Activated CD8-positive, alpha-beta T cell treated with anti-CD3 and anti-CD28 coated beads, Interleukin-2, amount 10 ng/mL, durations not matched to agents 7 days and 5 days (primary cell): Measurements from ENCODE around the gene SNRPD3. TPM values are rescaled to one million over a fixed set of nuclear protein-coding genes. Genes with fewer than 3 reads are reported as not detected.
"Not testable (repeated sequence)": the region's sequence is repeated elsewhere in the genome, so short reads cannot be mapped to it uniquely, and the experiment has no call there.

Source experiments
- ATAC-seq: fragments of 150-1000 bp; cut with Tn5 transposase; one replicate; pipeline ENCODE4 v1.10.0; 2021; ENCODE audit warnings: moderate library complexity
- CTCF ChIA-PET: fragments of 350-600 bp; sonication (Branson Sonifier 250); formaldehyde crosslinking; loops from one replicate; lab custom pipeline; 2021; ENCODE audit warnings: antibody characterized with exemption; lab: Charles Lee
- POLR2A ChIA-PET: fragments of 350-600 bp; sonication (Branson Sonifier 250); formaldehyde crosslinking; loops from one replicate; lab custom pipeline; 2021; ENCODE audit warnings: antibody characterized with exemption; lab: Charles Lee
- DNase-seq: peaks from one replicate; pipeline ENCODE4 v3.0.0-alpha.2; 2020
- H3K27ac Mint-ChIP-seq: one replicate; pipeline ENCODE4 v1.8.0; 2021; ENCODE audit warnings: mild to moderate bottlenecking, mixed read lengths
- H3K27me3 Mint-ChIP-seq: one replicate; pipeline ENCODE4 v1.8.0; 2021; ENCODE audit warnings: low read depth, mixed read lengths
- H3K36me3 Mint-ChIP-seq: one replicate; pipeline ENCODE4 v1.8.0; 2021; ENCODE audit warnings: low read depth, mixed read lengths
- H3K4me1 Mint-ChIP-seq: one replicate; pipeline ENCODE4 v1.8.0; 2021; ENCODE audit warnings: low read depth, mixed read lengths
- H3K4me3 Mint-ChIP-seq: one replicate; pipeline ENCODE4 v1.8.0; 2021; ENCODE audit warnings: mild to moderate bottlenecking, mixed read lengths
- H3K9me3 Mint-ChIP-seq: one replicate; pipeline ENCODE4 v1.8.0; 2022; ENCODE audit warnings: mixed read lengths; ENCODE audit not compliant: insufficient read depth
- total RNA-seq, 2 experiments: library from RNA; stranded (reverse); gene quantifications; one replicate each; pipeline ENCODE4 v1.2.3, GENCODE V29; 2021

The SNRPD3 gene
- total RNA-seq, 2 experiments from 2014 or later, result 136 to 144 TPM

GRCh38 chr22:24594569-24595120 lies 38.8 kb downstream of the SNRPD3 start:
- H3K4me1 Mint-ChIP-seq, result peaks cover 15% of the 10 kb centered on the region
- H3K4me3 Mint-ChIP-seq, result no peak overlapping the region
- ChIA-PET POLR2A (interaction anchor here (0.8 kb wide), 1 partner anchor 13 kb away, joined by 3 read pairs; no protein-coding TSS in a partner anchor), CTCF (no interaction called here)
- no peak overlapping the region for H3K27ac Mint-ChIP-seq
- DNase-seq, result no peak
- no peaks in the 10 kb centered on the region for H3K9me3 Mint-ChIP-seq
- ATAC-seq, result no peak
- H3K36me3 Mint-ChIP-seq, result no peaks in the 10 kb centered on the region
- peaks cover 3% of the 10 kb centered on the region for H3K27me3 Mint-ChIP-seq

GRCh38 chr22:24595228-24595627 lies 39.4 kb downstream of the SNRPD3 start:
- Mint-ChIP-seq H3K27ac (no peak overlapping the region), H3K36me3 (no peaks in the 10 kb centered on the region), H3K4me1 (peaks cover 15% of the 10 kb centered on the region), H3K4me3 (no peak overlapping the region), H3K27me3 (peaks cover 3% of the 10 kb centered on the region), H3K9me3 (no peaks in the 10 kb centered on the region)
- no peak for DNase-seq
- ATAC-seq, result no peak
- POLR2A ChIA-PET, result interaction anchor here (0.8 kb wide), 1 partner anchor 12 kb away, joined by 3 read pairs; no protein-coding TSS in a partner anchor
- CTCF ChIA-PET, result no interaction called here

DNA sequence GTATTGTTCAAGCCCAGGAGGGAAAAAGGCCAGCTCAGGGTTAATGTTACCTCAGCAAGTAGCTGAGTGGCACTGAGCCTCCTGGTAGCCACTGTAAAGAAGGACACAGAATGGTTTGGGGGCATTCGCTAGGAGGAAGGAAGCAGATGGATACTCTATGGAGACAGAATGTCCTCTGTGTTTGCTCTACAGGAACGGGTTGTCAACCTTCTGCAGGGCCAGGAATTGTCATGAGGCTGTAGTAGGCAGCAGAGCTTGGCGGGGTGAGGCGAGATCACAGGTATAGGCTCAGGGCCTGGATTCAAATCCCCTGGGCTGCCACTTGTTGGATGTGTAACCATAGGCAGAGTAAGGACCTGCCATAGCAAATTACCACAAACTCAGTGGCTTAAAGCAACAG lies 40.1 kb downstream of the SNRPD3 start:
- no peak overlapping the region for H3K4me3 Mint-ChIP-seq
- ChIA-PET POLR2A (no interaction called here), CTCF (no interaction called here)
- no peak for ATAC-seq
- H3K9me3 Mint-ChIP-seq, result no peaks in the 10 kb centered on the region
- peaks cover 19% of the 10 kb centered on the region for H3K4me1 Mint-ChIP-seq
- no peak for DNase-seq
- peaks cover 3% of the 10 kb centered on the region for H3K27me3 Mint-ChIP-seq
- no peak overlapping the region for H3K27ac Mint-ChIP-seq
- no peaks in the 10 kb centered on the region for H3K36me3 Mint-ChIP-seq

DNA sequence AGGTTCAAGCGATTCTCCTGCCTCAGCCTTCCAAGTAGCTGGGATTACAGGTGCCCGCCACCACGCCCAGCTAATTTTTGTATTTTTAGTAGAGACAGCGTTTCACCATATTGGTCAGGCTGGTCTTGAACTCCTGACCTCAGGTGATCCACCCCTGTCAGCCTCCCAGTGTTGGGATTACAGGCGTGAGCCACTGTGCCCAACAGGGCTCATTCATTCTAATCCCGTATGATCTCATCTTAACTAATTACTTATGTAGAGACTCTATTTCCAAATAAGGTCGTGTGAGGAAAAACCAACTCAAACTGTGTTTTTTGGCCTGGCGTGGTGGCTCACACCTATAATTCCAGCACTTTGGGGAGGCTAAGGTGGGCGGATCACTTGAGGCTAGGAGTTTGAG lies 41.3 kb downstream of the SNRPD3 start:
- CTCF ChIA-PET, H3K4me3 Mint-ChIP-seq, H3K36me3 Mint-ChIP-seq, DNase-seq, H3K27ac Mint-ChIP-seq, H3K9me3 Mint-ChIP-seq, H3K27me3 Mint-ChIP-seq, POLR2A ChIA-PET, ATAC-seq: not testable (repeated sequence)
- peaks cover 29% of the 10 kb centered on the region for H3K4me1 Mint-ChIP-seq

DNA sequence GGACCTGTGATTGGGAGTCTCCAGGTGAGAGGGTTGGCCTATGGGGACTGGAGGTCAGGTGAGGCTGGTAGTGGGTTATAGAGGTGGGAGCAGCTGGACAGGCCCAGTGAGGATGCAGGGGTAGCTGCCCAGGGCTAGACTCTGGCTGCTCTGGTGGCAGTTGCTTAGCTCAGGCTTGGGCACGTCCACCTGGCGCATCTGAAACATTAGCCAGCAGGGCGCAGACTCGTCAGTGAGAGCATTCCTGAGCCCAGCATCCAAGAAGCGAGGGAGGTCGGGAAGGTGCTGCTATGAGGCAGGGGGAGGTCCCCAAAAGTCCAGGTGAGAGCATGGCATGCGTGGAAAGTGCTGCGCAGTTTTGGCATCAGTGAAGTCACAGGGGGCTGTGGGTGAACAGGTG lies 43.7 kb downstream of the SNRPD3 start:
- ChIA-PET CTCF (no interaction called here), POLR2A (no interaction called here)
- Mint-ChIP-seq H3K27ac (peak overlapping the region; percentile 51), H3K36me3 (no peaks in the 10 kb centered on the region), H3K4me3 (no peak overlapping the region), H3K9me3 (no peaks in the 10 kb centered on the region), H3K4me1 (peaks cover 44% of the 10 kb centered on the region), H3K27me3 (no peaks in the 10 kb centered on the region)
- ATAC-seq (no peak), DNase-seq (no peak)

GRCh38 chr22:24599958-24600715 lies 44.3 kb downstream of the SNRPD3 start:
- not testable (repeated sequence) for H3K36me3 Mint-ChIP-seq

GRCh38 chr22:24601217-24602104 lies 45.7 kb downstream of the SNRPD3 start:
- ChIA-PET CTCF (no interaction called here), POLR2A (interaction anchor here (0.6 kb wide), 1 partner anchor 13 kb away, joined by 3 read pairs; no protein-coding TSS in a partner anchor)
- ATAC-seq (no peak), DNase-seq (peak; percentile 59)
- Mint-ChIP-seq H3K4me1 (peaks cover 51% of the 10 kb centered on the region), H3K27ac (peak overlapping the region; percentile 49), H3K9me3 (no peaks in the 10 kb centered on the region), H3K36me3 (no peaks in the 10 kb centered on the region), H3K27me3 (no peaks in the 10 kb centered on the region), H3K4me3 (no peak overlapping the region)

More at GRCh38 chr22:24599958-24600715, 44.3 kb downstream of the SNRPD3 start:
- H3K27me3 Mint-ChIP-seq, H3K9me3 Mint-ChIP-seq, POLR2A ChIA-PET, ATAC-seq, DNase-seq, CTCF ChIA-PET, H3K4me3 Mint-ChIP-seq: not testable (repeated sequence)
- H3K27ac Mint-ChIP-seq, result peak overlapping the region; percentile 51
- H3K4me1 Mint-ChIP-seq, result peaks cover 47% of the 10 kb centered on the region

DNA sequence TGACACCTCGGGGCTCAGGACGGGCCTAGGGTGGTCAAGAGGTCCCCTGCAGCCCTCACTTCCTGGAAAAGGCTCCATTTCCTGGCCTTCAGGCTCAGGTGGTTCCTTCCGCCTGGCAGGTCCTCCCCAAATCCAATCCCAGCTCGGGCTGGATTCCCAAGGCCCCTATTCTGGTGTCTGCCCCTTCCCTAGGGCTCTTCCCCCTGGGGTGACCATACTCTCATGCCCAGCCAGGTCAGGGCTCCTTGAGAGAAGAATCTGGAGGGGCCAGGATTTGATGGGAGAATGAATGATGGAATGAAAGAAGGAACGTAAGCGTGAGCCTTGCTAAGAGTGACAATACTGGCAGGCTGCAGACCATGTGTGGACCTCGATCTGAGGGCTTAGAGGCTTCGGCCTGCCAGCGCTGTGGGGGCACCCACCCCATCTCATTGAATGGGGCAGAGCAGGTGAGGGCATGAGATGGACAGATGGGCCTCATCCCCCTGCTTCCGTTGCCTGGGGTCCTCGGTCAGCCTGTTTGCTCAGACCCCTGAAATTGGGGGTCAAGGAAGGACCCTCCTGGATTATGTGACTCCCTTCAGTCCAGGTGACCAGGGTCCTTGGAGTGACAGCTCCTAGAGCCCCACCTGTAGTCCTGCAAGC lies 46.4 kb downstream of the SNRPD3 start:
- H3K9me3 Mint-ChIP-seq, POLR2A ChIA-PET, DNase-seq, H3K27ac Mint-ChIP-seq, H3K36me3 Mint-ChIP-seq, ATAC-seq, CTCF ChIA-PET, H3K4me3 Mint-ChIP-seq, H3K27me3 Mint-ChIP-seq: not testable (repeated sequence)
- peaks cover 52% of the 10 kb centered on the region for H3K4me1 Mint-ChIP-seq

- H3K9me3 Mint-ChIP-seq, H3K27me3 Mint-ChIP-seq, CTCF ChIA-PET, POLR2A ChIA-PET, DNase-seq, H3K36me3 Mint-ChIP-seq: not testable (repeated sequence)
- peak; percentile 8 for ATAC-seq
- H3K4me1 Mint-ChIP-seq, result peaks cover 57% of the 10 kb centered on the region
- H3K27ac Mint-ChIP-seq, result peak within 1 kb of the TSS; percentile 82
- peak within 1 kb of the TSS; percentile 67 for H3K4me3 Mint-ChIP-seq
Measured at GRCh38 chr22:24602847-24603769, 47.3 kb downstream of the SNRPD3 start, which contains the start of gene GGT1. Gene GGT1, plus strand, starts transcription at chr22:24603193. Its CDS starts 7,889 bp downstream, at chr22:24611082.

DNA sequence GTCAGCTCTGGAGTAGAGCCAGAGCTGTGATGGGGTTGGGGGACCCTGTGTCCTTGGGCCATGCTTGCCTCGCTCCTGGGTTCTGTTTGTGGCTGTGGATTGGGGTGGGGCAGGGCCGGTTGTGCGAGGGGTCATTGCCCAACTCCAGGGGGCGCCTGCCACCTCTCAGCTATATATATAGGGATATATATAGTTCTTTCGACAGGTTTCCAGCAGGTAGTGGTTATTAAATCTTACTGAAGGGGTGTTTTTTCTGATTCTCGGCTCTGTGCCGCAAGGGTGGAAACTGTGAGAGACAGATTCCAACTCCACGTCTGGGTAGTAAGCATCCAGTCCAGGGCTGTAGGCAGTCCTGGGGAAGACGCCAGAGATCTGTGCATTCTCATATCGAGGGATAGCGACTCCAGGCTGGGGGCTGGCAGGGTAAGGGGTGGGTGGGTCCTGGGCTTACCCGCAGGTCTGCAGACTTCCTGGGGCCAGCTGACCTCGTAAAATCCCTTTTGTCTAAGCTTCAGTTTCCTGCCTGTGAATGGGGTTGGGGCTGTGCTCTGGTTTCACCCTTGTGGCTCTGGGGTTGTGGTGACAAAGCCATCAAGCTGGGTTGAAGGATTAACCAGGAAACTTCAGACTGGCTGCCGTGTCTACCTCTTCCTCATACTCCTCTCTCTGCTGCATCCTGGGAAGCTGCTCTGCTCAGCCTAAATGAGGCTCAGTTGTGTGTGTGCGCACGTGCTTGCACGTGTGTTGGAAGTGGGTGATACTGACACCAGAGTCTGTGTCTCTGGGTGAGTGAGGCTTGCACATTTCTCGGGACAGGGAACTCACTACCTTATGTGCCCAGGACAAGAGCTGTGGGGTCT lies 48.2 kb downstream of the SNRPD3 start:
- ATAC-seq, result peak; percentile 65

More for the DNA sequence above, 48.2 kb downstream of the SNRPD3 start:
- peak; percentile 54 for DNase-seq
- H3K9me3 Mint-ChIP-seq, H3K36me3 Mint-ChIP-seq, POLR2A ChIA-PET, H3K27me3 Mint-ChIP-seq, CTCF ChIA-PET: not testable (repeated sequence)
- peaks cover 61% of the 10 kb centered on the region for H3K4me1 Mint-ChIP-seq
- peak overlapping the region; percentile 67 for H3K4me3 Mint-ChIP-seq
- H3K27ac Mint-ChIP-seq, result peak overlapping the region; percentile 82
